K562 (cell line): ENCODE data around the gene IL1R1. TPM values are rescaled to one million over a fixed set of nuclear protein-coding genes. Genes with fewer than 3 reads are reported as not detected.

ENCODE experiments used
- ATAC-seq: fragments of 200-7000 bp; cut with Tn5 transposase; 3 replicates; pipeline ENCODE4 v1.9.1; 2020; ENCODE audit warnings: moderate library complexity
- BruUV-seq: library from RNA; stranded (reverse); fragments of 400-500 nt; replicated peaks from 2 replicates; lab custom pipeline; 2021; lab: Mats Ljungman, UMichigan
- CTCF ChIA-PET: fragments of 300-600 bp; formaldehyde crosslinking; extraction: SDS; loops from one replicate; lab custom pipeline; 2021; ENCODE audit warnings: low intra/inter-chr PET ratio; lab: Yijun Ruan, JAX
- POLR2A ChIA-PET: fragments of 300-600, 350-650 bp; sonication (Branson Sonifier 250); formaldehyde crosslinking; extraction: SDS; loops from one replicate; lab custom pipeline; 2021; ENCODE audit warnings: antibody characterized with exemption, inconsistent platforms; lab: Yijun Ruan, JAX
- DNase-seq, 4 experiments: peaks; one replicate each; pipeline versions ENCODE4 v3.0.0 to v3.0.0-alpha.2; 2011 to 2018; ENCODE audit warnings: low spot score in 3 of 4, mixed read lengths in 3 of 4; ENCODE audit errors: extremely low read depth in 1 of 4
- FAIRE-seq: peaks from 2 replicates; lab custom pipeline; 2011; peaks lifted over from hg19 to GRCh38; lab: Jason Lieb, UNC
- H2AFZ ChIP-seq: 2 replicates; pipeline ENCODE4 v1.6.0; 2011; ENCODE audit warnings: low read depth, low read length, control low read depth, inconsistent platforms
- H3K27ac ChIP-seq: fragments of 200-600 bp; 3 replicates; pipeline ENCODE4 v1.8.0; 2011; ENCODE audit warnings: low read depth, mild to moderate bottlenecking, control low read depth, inconsistent platforms, low read length, moderate library complexity, mixed read lengths; ENCODE audit errors: extremely low read depth
- H3K27me3 ChIP-seq, 2 experiments: fragments of 300-600 bp in 1 of 2; 2 replicates in 1 of 2; 3 replicates in 1 of 2; pipeline versions ENCODE4 v1.6.0 to v1.8.0; 2011; ENCODE audit warnings: inconsistent platforms in 2 of 2, low read length in 2 of 2, mild to moderate bottlenecking in 1 of 2, mixed read lengths in 1 of 2, moderate library complexity in 1 of 2; ENCODE audit not compliant: control insufficient read depth in 2 of 2, insufficient read depth in 2 of 2
- H3K36me3 ChIP-seq: fragments of 300-600 bp; 3 replicates; pipeline ENCODE4 v1.8.0; 2011; ENCODE audit warnings: mild to moderate bottlenecking, low read length, inconsistent platforms; ENCODE audit not compliant: control insufficient read depth, insufficient read depth
- H3K4me1 ChIP-seq, 2 experiments: fragments of 200-600 bp in 1 of 2; replicated peaks in 1 of 2; 2 replicates in 1 of 2; 3 replicates in 1 of 2; pipeline versions ENCODE4 v1.5.1 to v1.8.0; 2011; ENCODE audit warnings: inconsistent platforms in 2 of 2, low read length in 2 of 2, mild to moderate bottlenecking in 1 of 2, mixed read lengths in 1 of 2, moderate library complexity in 1 of 2; ENCODE audit not compliant: control insufficient read depth in 2 of 2, insufficient read depth in 2 of 2
- H3K4me2 ChIP-seq: 2 replicates; pipeline ENCODE4 v1.6.1; 2011; ENCODE audit warnings: low read length, control low read depth, inconsistent platforms, mixed read lengths; ENCODE audit not compliant: insufficient read depth
- H3K4me3 ChIP-seq: fragments of 200-600 bp; sonication (generic), shearing (Covaris generic); 2 replicates; pipeline ENCODE4 v1.5.1; 2016; ENCODE audit warnings: control low read depth, inconsistent platforms
- H3K79me2 ChIP-seq: fragments of 200-600 bp; 3 replicates; pipeline ENCODE4 v1.8.0; 2011; ENCODE audit warnings: low read length, inconsistent platforms; ENCODE audit not compliant: control insufficient read depth, insufficient read depth
- H3K9ac ChIP-seq, 2 experiments: 2 replicates each; pipeline versions ENCODE4 v1.6.0 to v1.6.1; 2011; ENCODE audit warnings: low read depth in 2 of 2, low read length in 2 of 2, control low read depth in 1 of 2, inconsistent platforms in 1 of 2, mild to moderate bottlenecking in 1 of 2, mixed read lengths in 1 of 2; ENCODE audit not compliant: insufficient read depth in 1 of 2
- H3K9me1 ChIP-seq: one replicate; pipeline ENCODE4 v1.6.0; 2011; ENCODE audit warnings: inconsistent platforms, mild to moderate bottlenecking, low read length, moderate library complexity; ENCODE audit not compliant: control insufficient read depth, insufficient read depth
- H3K9me3 ChIP-seq: replicated peaks from 2 replicates; pipeline ENCODE4 v1.5.1; 2011; ENCODE audit warnings: low read depth, low read length, inconsistent platforms; ENCODE audit not compliant: control insufficient read depth, insufficient read depth
- H4K20me1 ChIP-seq: replicated peaks from 2 replicates; pipeline ENCODE4 v1.6.1; 2011; ENCODE audit warnings: low read length, inconsistent platforms, mixed read lengths; ENCODE audit not compliant: control insufficient read depth, insufficient read depth
- CAMTA2 ChIP-seq: fragments of 250-450 bp; sonication (Bioruptor Pico); conservative IDR thresholded peaks from 2 replicates; pipeline ENCODE4 v1.5.1; 2022
- E2F4 ChIP-seq: sonication (generic); formaldehyde crosslinking; IDR thresholded peaks from 2 replicates; pipeline ENCODE4 v1.8.0; 2022; ENCODE audit warnings: mild to moderate bottlenecking, low read depth, missing genetic modification reagents
- JUNB ChIP-seq: fragments of 450-650 bp; formaldehyde crosslinking; conservative IDR thresholded peaks from 2 replicates; pipeline ENCODE4 v1.4.0; 2020; ENCODE audit warnings: mild to moderate bottlenecking
- SP1 ChIP-seq: sonication (generic); formaldehyde crosslinking; IDR thresholded peaks from 2 replicates; pipeline ENCODE4 v1.8.1; 2022; ENCODE audit warnings: mild to moderate bottlenecking, missing genetic modification reagents
- YBX1 ChIP-seq: fragments of 450-650 bp; IDR thresholded peaks from 2 replicates; pipeline ENCODE4 v1.7.1; 2016; ENCODE audit warnings: mild to moderate bottlenecking
- ZNF77 ChIP-seq: fragments of 250-450 bp; sonication (Bioruptor Pico); IDR thresholded peaks from 2 replicates; pipeline ENCODE4 v1.5.0; 2020
- WGBS: fragments of 100-300 bp; shearing (Covaris generic); methylation state at CpG from one replicate; pipeline ENCODE4 v1.1.6; 2016; ENCODE audit warnings: low coverage, mixed read lengths; ENCODE audit not compliant: insufficient coverage; ENCODE audit errors: missing lambda C conversion rate; 5-methylcytosine and 5-hydroxymethylcytosine counted together
- in situ Hi-C: fragments of 300-500 bp; cut with MboI; formaldehyde crosslinking; loops from 4 replicates; pipeline ENCODE4 v1.15.0; 2018; ENCODE audit warnings: inconsistent platforms, mixed read lengths
- intact Hi-C: fragments of 100-400 bp; cut with micrococcal nuclease; formaldehyde crosslinking; loops from 2 replicates; pipeline ENCODE4 v1.14.2; 2022
- polyA plus RNA-seq, 8 experiments: library from polyadenylated mRNA; depleted of rRNA in 4 of 8; stranded (reverse) in 5 of 8; unstranded in 3 of 8; fragments of >200 nt; fragmentation: Nextera tagmentation in 2 of 8; fragmentation: Illumina TruSeq in 1 of 8; extraction: Ambion mirVana in 2 of 8; extraction: Trizol in 1 of 8; gene quantifications; 2 replicates each; pipeline versions ENCODE4 v1.2.1 to v1.2.3, GENCODE V29; 2011 to 2014; ENCODE audit warnings: inconsistent platforms in 1 of 8, missing spikeins in 1 of 8
- total RNA-seq, 7 experiments: library from RNA; depleted of rRNA in 6 of 7; stranded (reverse); fragments of >200 nt in 6 of 7; fragmentation: Illumina TruSeq in 2 of 7; extraction: Trizol in 2 of 7; gene quantifications; 2 replicates each; pipeline versions ENCODE4 v1.2.1 to v1.2.3, GENCODE V29; 2011 to 2021; ENCODE audit warnings: low replicate concordance in 1 of 7

Gene IL1R1
- total and polyA plus RNA-seq, 9 of the 15 experiments (the other 6 are each of a cell fraction or from before 2014, with no cell fraction given), result 0.81 to 3.9 (median 1.6) TPM

GRCh38 chr2:102186791-102187495, 44.4 kb downstream of the IL1R1 start, which contains the start of gene IL1RL2:
TSS of gene IL1RL2 (plus strand) at chr2:102187023. CDS start at chr2:102187868, 845 bp downstream.
- TF ChIP-seq JUNB (CRISPR knock-in tag), result no peak
- TF ChIP-seq ZNF77, result no peak
- no peak for TF ChIP-seq CAMTA2
- no peak for TF ChIP-seq YBX1
- no peak for TF ChIP-seq SP1 (CRISPR knock-in tag)
- TF ChIP-seq E2F4, result no peak
- H3K9me1 ChIP-seq, result no peaks in the 10 kb centered on the region
- BruUV-seq, result no TSS peak
- in situ Hi-C loops (no loop called here), intact Hi-C loops (loop anchor here (5.0 kb wide), 1 partner anchor 55 kb away; no protein-coding TSS in a partner anchor)
- H3K4me1 ChIP-seq, result peaks cover 0 to 3% of the 10 kb centered on the region in 2 experiments; a peak in 1 of 5 replicates
- H3K4me3 ChIP-seq, result no peak within 1 kb of the TSS
- H3K27ac ChIP-seq, result no peak within 1 kb of the TSS
- ChIA-PET POLR2A (no interaction called here), CTCF (no interaction called here)
- no peaks in the 10 kb centered on the region for H4K20me1 ChIP-seq
- FAIRE-seq (no peak), ATAC-seq (no peak), DNase-seq (no peak)
- H3K9ac ChIP-seq, result no peak within 1 kb of the TSS
- H3K4me2 ChIP-seq, result no peak within 1 kb of the TSS
- 0 out of 2 replicates have a peak within 1 kb of the TSS, but pooled peaks have one; percentile 9 for H2AFZ ChIP-seq
- no peaks in the 10 kb centered on the region for H3K36me3 ChIP-seq
- no peaks in the 10 kb centered on the region for H3K79me2 ChIP-seq
- H3K9me3 ChIP-seq, result no peaks in the 10 kb centered on the region
- WGBS, result 51% methylated on average over 22 of the region's 36 CpGs
- H3K27me3 ChIP-seq, result no peaks in the 10 kb centered on the region
